Neural cell (in vitro differentiated cells): ENCODE results near the gene EID2. TPM values are rescaled to one million over a fixed set of nuclear protein-coding genes. Genes with fewer than 3 reads are reported as not detected.

Source experiments
- H2AFZ ChIP-seq: fragments of 200-600, 300-800 bp; sonication (generic), shearing (Covaris generic); 2 replicates; pipeline ENCODE4 v1.6.0; 2014; ENCODE audit warnings: low read depth, mild to moderate bottlenecking, antibody characterized with exemption, low read length, moderate library complexity
- H3F3A ChIP-seq: fragments of 200-600 bp; shearing (Covaris generic); 2 replicates; pipeline ENCODE4 v1.6.1; 2016; ENCODE audit warnings: mild to moderate bottlenecking, moderate library complexity, mixed read lengths, antibody characterized with exemption, low read length; ENCODE audit not compliant: insufficient read depth, poor library complexity, severe bottlenecking
- H3K27ac ChIP-seq: fragments of 200-600, 300-800 bp; sonication (generic), shearing (Covaris generic); 2 replicates; pipeline ENCODE4 v1.5.1; 2014; ENCODE audit warnings: mild to moderate bottlenecking, low read length, moderate library complexity
- H3K27me3 ChIP-seq: fragments of 300-800, 200-600 bp; sonication (generic), shearing (Covaris generic); 2 replicates; pipeline ENCODE4 v1.6.0; 2014; ENCODE audit warnings: mild to moderate bottlenecking, low read depth, low read length, moderate library complexity; ENCODE audit not compliant: insufficient read depth
- H3K36me3 ChIP-seq: fragments of 300-800, 200-600 bp; sonication (generic), shearing (Covaris generic); 2 replicates; pipeline ENCODE4 v1.5.1; 2014; ENCODE audit warnings: mild to moderate bottlenecking, antibody characterized with exemption, low read length, moderate library complexity; ENCODE audit not compliant: insufficient read depth
- H3K4me2 ChIP-seq: fragments of 300-800, 200-600 bp; sonication (generic), shearing (Covaris generic); 2 replicates; pipeline ENCODE4 v1.6.0; 2014; ENCODE audit warnings: mild to moderate bottlenecking, low read length
- H3K4me3 ChIP-seq: fragments of 300-800, 200-600 bp; sonication (generic), shearing (Covaris generic); 2 replicates; pipeline ENCODE4 v1.5.1; 2014; ENCODE audit warnings: mild to moderate bottlenecking, low read length, moderate library complexity
- H3K79me2 ChIP-seq: fragments of 200-600 bp; shearing (Covaris generic); replicated peaks from 2 replicates; pipeline ENCODE4 v1.6.0; 2014; ENCODE audit warnings: mild to moderate bottlenecking, low read length, moderate library complexity; ENCODE audit not compliant: insufficient read depth
- H3K9ac ChIP-seq: fragments of 300-800, 200-600 bp; sonication (generic), shearing (Covaris generic); 2 replicates; pipeline ENCODE4 v1.6.1; 2016; ENCODE audit warnings: mild to moderate bottlenecking, low read length, mixed read lengths
- H3K9me2 ChIP-seq: fragments of 200-600 bp; shearing (Covaris generic); 2 replicates; pipeline ENCODE4 v1.6.1; 2016; ENCODE audit warnings: mild to moderate bottlenecking, low read length, mixed read lengths; ENCODE audit not compliant: insufficient read depth
- H3K9me3 ChIP-seq: fragments of 200-600, 300-800 bp; sonication (generic), shearing (Covaris generic); 2 replicates; pipeline ENCODE4 v1.6.1; 2016; ENCODE audit warnings: mild to moderate bottlenecking, mixed run types, low read length, moderate library complexity, mixed read lengths
- H4K20me1 ChIP-seq: fragments of 200-600 bp; shearing (Covaris generic); 2 replicates; pipeline ENCODE4 v1.6.1; 2016; ENCODE audit warnings: mild to moderate bottlenecking, mixed run types; ENCODE audit not compliant: insufficient read depth
- CTCF ChIP-seq: fragments of 450-650 bp; IDR thresholded peaks from 2 replicates; pipeline ENCODE4 v1.5.1; 2014; ENCODE audit warnings: antibody characterized with exemption, mild to moderate bottlenecking, moderate library complexity; ENCODE audit not compliant: poor library complexity, severe bottlenecking
- EP300 ChIP-seq: fragments of 450-650 bp; conservative IDR thresholded peaks from 2 replicates; pipeline ENCODE4 v1.6.1; 2014; ENCODE audit warnings: antibody characterized with exemption, mild to moderate bottlenecking, moderate library complexity; ENCODE audit not compliant: poor library complexity, severe bottlenecking
- EZH2 ChIP-seq: fragments of 200-600, 300-800 bp; shearing (Covaris generic), sonication (generic); IDR thresholded peaks from 2 replicates; pipeline ENCODE4 v1.6.1; 2014; ENCODE audit warnings: antibody characterized with exemption, low read length, borderline replicate concordance, mild to moderate bottlenecking; ENCODE audit not compliant: insufficient read depth, poor library complexity, severe bottlenecking
- MXI1 ChIP-seq: fragments of 450-650 bp; conservative IDR thresholded peaks from 2 replicates; pipeline ENCODE4 v1.6.1; 2014; ENCODE audit warnings: antibody characterized with exemption, mild to moderate bottlenecking; ENCODE audit not compliant: poor library complexity, severe bottlenecking
- POLR2AphosphoS5 ChIP-seq: IDR thresholded peaks from 2 replicates; pipeline ENCODE4 v1.6.1; 2012
- RAD21 ChIP-seq: fragments of 450-650 bp; conservative IDR thresholded peaks from 2 replicates; pipeline ENCODE4 v1.6.1; 2014; ENCODE audit warnings: antibody characterized with exemption, mild to moderate bottlenecking, moderate library complexity
- REST ChIP-seq: IDR thresholded peaks from 2 replicates; pipeline ENCODE4 v1.6.1; 2012; ENCODE audit warnings: borderline replicate concordance
- SMC3 ChIP-seq: fragments of 450-650 bp; conservative IDR thresholded peaks from 2 replicates; pipeline ENCODE4 v1.6.1; 2014; ENCODE audit warnings: antibody characterized with exemption, mild to moderate bottlenecking, moderate library complexity; ENCODE audit not compliant: poor library complexity
- TAF1 ChIP-seq: IDR thresholded peaks from 2 replicates; pipeline ENCODE4 v1.6.1; 2012; ENCODE audit warnings: low read depth
- polyA plus RNA-seq: library from polyadenylated mRNA; depleted of rRNA; stranded (reverse); fragments of >200 nt; gene quantifications from 2 replicates; pipeline ENCODE4 v1.2.3, GENCODE V29; 2014

EID2 gene
- polyA plus RNA-seq, 1 donor from 2014 or later: 47.4 TPM

GRCh38 chr19:39542206-39542605 is 2.2 kb upstream of the EID2 start:
- H3K9me3 ChIP-seq: no peaks in the 10 kb centered on the region
- H3K79me2 ChIP-seq: peaks cover 18% of the 10 kb centered on the region
- TF ChIP-seq POLR2AphosphoS5 (peak; percentile 54), EP300 (peak; percentile 10), RAD21 (no peak), TAF1 (no peak), REST (peak; percentile 49), EZH2 (no peak), SMC3 (no peak), CTCF (no peak), MXI1 (no peak)
- H3K27me3 ChIP-seq: no peaks in the 10 kb centered on the region
- H3K27ac ChIP-seq: peak overlapping the region; percentile 89
- no peaks in the 10 kb centered on the region for H3K36me3 ChIP-seq
- H4K20me1 ChIP-seq: no peaks in the 10 kb centered on the region
- peak overlapping the region; percentile 95 for H2AFZ ChIP-seq
- H3K4me2 ChIP-seq: peak overlapping the region; percentile 90
- H3F3A ChIP-seq: no peaks in the 10 kb centered on the region
- peak overlapping the region; percentile 45 for H3K4me3 ChIP-seq
- peak overlapping the region; percentile 63 for H3K9ac ChIP-seq
- no peaks in the 10 kb centered on the region for H3K9me2 ChIP-seq

GRCh38 chr19:39540333-39540673 is 342 bp upstream of the EID2 start:
- peak overlapping the region; percentile 97 for H3K9ac ChIP-seq
- H3K27ac ChIP-seq: peak overlapping the region; percentile 96
- H2AFZ ChIP-seq: peak overlapping the region; percentile 43

More at GRCh38 chr19:39540333-39540673, 342 bp upstream of the EID2 start:
- H3K36me3 ChIP-seq: no peaks in the 10 kb centered on the region
- H3K27me3 ChIP-seq: no peaks in the 10 kb centered on the region
- peaks cover 18% of the 10 kb centered on the region for H3K79me2 ChIP-seq
- H3K9me2 ChIP-seq: no peaks in the 10 kb centered on the region
- no peak for TF ChIP-seq POLR2AphosphoS5
- TF ChIP-seq MXI1: no peak
- TF ChIP-seq EP300: no peak
- TF ChIP-seq RAD21: no peak
- TF ChIP-seq EZH2: no peak
- no peak for TF ChIP-seq CTCF
- TF ChIP-seq TAF1: no peak
- TF ChIP-seq REST: no peak
- no peak for TF ChIP-seq SMC3
- H4K20me1 ChIP-seq: no peaks in the 10 kb centered on the region
- H3K4me3 ChIP-seq: peak overlapping the region; percentile 73
- H3K4me2 ChIP-seq: peak overlapping the region; percentile 41
- H3K9me3 ChIP-seq: no peaks in the 10 kb centered on the region
- H3F3A ChIP-seq: no peaks in the 10 kb centered on the region
